Stimulated activated CD8-positive, alpha-beta memory T cell treated with anti-CD3 and anti-CD28 coated beads, Interleukin-15, amount 100 ng/mL, for 1 hour (primary cell): ENCODE data around the gene CDC42BPG.
A peak's percentile ranks its signal among the peaks of the same experiment; 100 is the strongest.

Experiments
- DNase-seq: peaks from one replicate; pipeline ENCODE4 v3.0.0-alpha.2; 2020; ENCODE audit warnings: low read depth

Gene CDC42BPG

GRCh38 chr11:64805481-64805880 is 39.0 kb downstream of the CDC42BPG start:
- no peak for DNase-seq

GRCh38 chr11:64804346-64805210 is 39.9 kb downstream of the CDC42BPG start:
- DNase-seq = no peak

- DNase-seq = no peak
These were observed 40.6 kb downstream of the CDC42BPG start for GRCh38 chr11:64803846-64804345.

- peak; percentile 57 for DNase-seq
These were observed 41.2 kb downstream of the CDC42BPG start, which contains the start of gene MAP4K2 for GRCh38 chr11:64803158-64803845. TSS of gene MAP4K2 (minus strand) at chr11:64803214. CDS start at chr11:64803149, 65 bp downstream.

- DNase-seq = no peak
These were observed 41.9 kb downstream of the CDC42BPG start for GRCh38 chr11:64802370-64803157.

GRCh38 chr11:64801561-64802369 is 42.7 kb downstream of the CDC42BPG start:
- no peak for DNase-seq

GRCh38 chr11:64801158-64801464 is 43.3 kb downstream of the CDC42BPG start:
- no peak for DNase-seq

GRCh38 chr11:64800303-64801157 is 43.9 kb downstream of the CDC42BPG start:
- no peak for DNase-seq

GRCh38 chr11:64799623-64800302 is 44.7 kb downstream of the CDC42BPG start:
- no peak for DNase-seq

- no peak for DNase-seq
These were observed 45.2 kb downstream of the CDC42BPG start for GRCh38 chr11:64799256-64799622.

GRCh38 chr11:64796757-64797541 is 47.5 kb downstream of the CDC42BPG start:
- no peak for DNase-seq

GRCh38 chr11:64796047-64796756 is 48.3 kb downstream of the CDC42BPG start:
- no peak for DNase-seq

GRCh38 chr11:64794526-64794925 is 49.9 kb downstream of the CDC42BPG start:
- no peak for DNase-seq

GRCh38 chr11:64793271-64794160 is 50.9 kb downstream of the CDC42BPG start:
- no peak for DNase-seq

GRCh38 chr11:64792482-64792881 is 52.0 kb downstream of the CDC42BPG start:
- DNase-seq = no peak

GRCh38 chr11:64791781-64792291 is 52.6 kb downstream of the CDC42BPG start:
- no peak for DNase-seq
